WTC11 (cell line): ENCODE measurements around the gene ZC3HAV1L.

ENCODE experiments used
- CTCF ChIP-seq: fragments of 200-600 bp; IDR thresholded peaks from 2 replicates; pipeline ENCODE4 v1.8.0; 2022; ENCODE audit warnings: antibody characterized with exemption
- ZNF121 ChIP-seq: sonication (generic); formaldehyde crosslinking; IDR thresholded peaks from 2 replicates; pipeline ENCODE4 v1.8.0; 2023; ENCODE audit warnings: missing genetic modification reagents

- TF ChIP-seq ZNF121 (CRISPR knock-in tag) (no peak), CTCF (no peak)
These were observed 36.4 kb downstream of the ZC3HAV1L start for GRCh38 chr7:138999414-138999813.
